ENCODE data around the gene WDR76.

GRCh38 chr15:43896543-43896942, 69.7 kb downstream of the WDR76 start:
- TF ChIP-seq, protein P1, sequence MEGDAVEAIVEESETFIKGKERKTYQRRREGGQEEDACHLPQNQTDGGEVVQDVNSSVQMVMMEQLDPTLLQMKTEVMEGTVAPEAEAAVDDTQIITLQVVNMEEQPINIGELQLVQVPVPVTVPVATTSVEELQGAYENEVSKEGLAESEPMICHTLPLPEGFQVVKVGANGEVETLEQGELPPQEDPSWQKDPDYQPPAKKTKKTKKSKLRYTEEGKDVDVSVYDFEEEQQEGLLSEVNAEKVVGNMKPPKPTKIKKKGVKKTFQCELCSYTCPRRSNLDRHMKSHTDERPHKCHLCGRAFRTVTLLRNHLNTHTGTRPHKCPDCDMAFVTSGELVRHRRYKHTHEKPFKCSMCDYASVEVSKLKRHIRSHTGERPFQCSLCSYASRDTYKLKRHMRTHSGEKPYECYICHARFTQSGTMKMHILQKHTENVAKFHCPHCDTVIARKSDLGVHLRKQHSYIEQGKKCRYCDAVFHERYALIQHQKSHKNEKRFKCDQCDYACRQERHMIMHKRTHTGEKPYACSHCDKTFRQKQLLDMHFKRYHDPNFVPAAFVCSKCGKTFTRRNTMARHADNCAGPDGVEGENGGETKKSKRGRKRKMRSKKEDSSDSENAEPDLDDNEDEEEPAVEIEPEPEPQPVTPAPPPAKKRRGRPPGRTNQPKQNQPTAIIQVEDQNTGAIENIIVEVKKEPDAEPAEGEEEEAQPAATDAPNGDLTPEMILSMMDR (IDR thresholded peaks at IDR 0.05), result no peak
- no peak for TF ChIP-seq POLR2A (IDR thresholded peaks at IDR 0.05)

Measured in adrenal gland (tissue), 5 donors.